ENCODE data around the gene DTX3L.

Gene DTX3L

DNA sequence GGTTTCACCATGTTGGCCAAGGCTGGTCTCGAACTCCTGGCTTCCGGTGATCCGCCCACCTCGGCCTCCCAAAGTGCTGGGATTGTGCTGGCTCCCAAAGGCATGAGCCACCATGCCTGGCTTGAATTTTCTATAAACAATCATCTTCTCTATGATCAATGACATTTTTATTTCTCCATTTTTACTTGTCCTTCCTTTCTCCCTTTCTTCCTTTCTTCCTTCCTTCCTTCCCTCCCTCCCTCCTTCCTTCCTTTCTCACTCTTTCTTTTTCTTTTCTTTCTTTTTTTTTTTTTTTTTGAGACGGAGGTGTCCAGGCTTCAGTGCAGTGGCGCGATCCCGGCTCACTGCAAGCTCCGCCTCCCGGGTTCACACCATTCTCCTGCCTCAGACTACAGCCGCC is 40.8 kb upstream of the DTX3L start:
- Histone ChIP-seq H3K79me2 (ENCODE audit: insufficient read depth, low read length) (no peaks in the 10 kb centered on the region), H2AFZ (ENCODE audit: low read depth, low read length, severe bottlenecking) (no peak overlapping the region), H3K27ac (ENCODE audit: low read depth, low read length) (no peak overlapping the region), H3F3A (ENCODE audit: insufficient read depth) (no peaks in the 10 kb centered on the region), H3K9me3 (ENCODE audit: insufficient read depth, low read length) (no peaks in the 10 kb centered on the region), H4K20me1 (ENCODE audit: low read depth, low read length) (no peaks in the 10 kb centered on the region), H3K4me3 (ENCODE audit: insufficient read depth, low read length, poor library complexity, severe bottlenecking) (no peak overlapping the region), H3K27me3 (ENCODE audit: low read length) (no peaks in the 10 kb centered on the region), H3K36me3 (ENCODE audit: low read length) (no peaks in the 10 kb centered on the region), H3K4me2 (ENCODE audit: low read depth, low read length, poor library complexity, severe bottlenecking) (no peak overlapping the region), H3K9ac (ENCODE audit: low read length) (no peak overlapping the region), H3K9me2 (replicated peaks; ENCODE audit: insufficient read depth, low read length) (no peaks in the 10 kb centered on the region)
- TF ChIP-seq, protein P1, sequence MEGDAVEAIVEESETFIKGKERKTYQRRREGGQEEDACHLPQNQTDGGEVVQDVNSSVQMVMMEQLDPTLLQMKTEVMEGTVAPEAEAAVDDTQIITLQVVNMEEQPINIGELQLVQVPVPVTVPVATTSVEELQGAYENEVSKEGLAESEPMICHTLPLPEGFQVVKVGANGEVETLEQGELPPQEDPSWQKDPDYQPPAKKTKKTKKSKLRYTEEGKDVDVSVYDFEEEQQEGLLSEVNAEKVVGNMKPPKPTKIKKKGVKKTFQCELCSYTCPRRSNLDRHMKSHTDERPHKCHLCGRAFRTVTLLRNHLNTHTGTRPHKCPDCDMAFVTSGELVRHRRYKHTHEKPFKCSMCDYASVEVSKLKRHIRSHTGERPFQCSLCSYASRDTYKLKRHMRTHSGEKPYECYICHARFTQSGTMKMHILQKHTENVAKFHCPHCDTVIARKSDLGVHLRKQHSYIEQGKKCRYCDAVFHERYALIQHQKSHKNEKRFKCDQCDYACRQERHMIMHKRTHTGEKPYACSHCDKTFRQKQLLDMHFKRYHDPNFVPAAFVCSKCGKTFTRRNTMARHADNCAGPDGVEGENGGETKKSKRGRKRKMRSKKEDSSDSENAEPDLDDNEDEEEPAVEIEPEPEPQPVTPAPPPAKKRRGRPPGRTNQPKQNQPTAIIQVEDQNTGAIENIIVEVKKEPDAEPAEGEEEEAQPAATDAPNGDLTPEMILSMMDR (IDR thresholded peaks at IDR 0.05; ENCODE audit: insufficient read depth, low read length, poor library complexity, severe bottlenecking): no peak
- TF ChIP-seq EZH2phosphoT487 (conservative IDR thresholded peaks at IDR 0.05; ENCODE audit: low read length): no peak

DNA sequence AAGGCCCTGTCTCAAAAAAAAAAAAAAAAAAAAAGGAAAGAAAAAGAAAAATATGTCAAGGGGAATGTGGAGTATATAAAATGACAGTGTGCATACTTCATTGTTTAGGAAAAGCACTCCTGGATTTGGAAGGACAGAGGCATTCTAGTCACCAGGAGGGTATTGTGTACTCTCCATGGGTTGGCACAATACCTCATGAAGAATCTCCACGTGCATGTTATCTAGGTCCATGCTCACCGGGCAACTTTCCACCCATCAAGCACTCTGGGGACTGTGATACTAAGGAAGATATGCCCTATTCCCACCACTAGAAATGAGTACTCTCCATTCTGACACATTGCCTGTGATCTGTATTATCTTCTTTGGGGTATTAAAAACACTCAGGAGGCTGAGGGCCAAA is 34.0 kb upstream of the DTX3L start:
- Histone ChIP-seq H3K27me3 (ENCODE audit: low read length) (no peaks in the 10 kb centered on the region), H3F3A (ENCODE audit: insufficient read depth) (no peaks in the 10 kb centered on the region), H3K27ac (ENCODE audit: low read depth, low read length) (no peak overlapping the region), H2AFZ (ENCODE audit: low read depth, low read length, severe bottlenecking) (no peak overlapping the region), H3K9me2 (replicated peaks; ENCODE audit: insufficient read depth, low read length) (no peaks in the 10 kb centered on the region), H3K9ac (ENCODE audit: low read length) (no peak overlapping the region), H4K20me1 (ENCODE audit: low read depth, low read length) (no peaks in the 10 kb centered on the region), H3K4me3 (ENCODE audit: insufficient read depth, low read length, poor library complexity, severe bottlenecking) (no peak overlapping the region), H3K36me3 (ENCODE audit: low read length) (no peaks in the 10 kb centered on the region), H3K79me2 (ENCODE audit: insufficient read depth, low read length) (no peaks in the 10 kb centered on the region), H3K4me2 (ENCODE audit: low read depth, low read length, poor library complexity, severe bottlenecking) (no peak overlapping the region), H3K9me3 (ENCODE audit: insufficient read depth, low read length) (no peaks in the 10 kb centered on the region)
- no peak for TF ChIP-seq EZH2phosphoT487 (conservative IDR thresholded peaks at IDR 0.05; ENCODE audit: low read length)
- TF ChIP-seq, protein P1 (IDR thresholded peaks at IDR 0.05; ENCODE audit: insufficient read depth, low read length, poor library complexity, severe bottlenecking): no peak

DNA sequence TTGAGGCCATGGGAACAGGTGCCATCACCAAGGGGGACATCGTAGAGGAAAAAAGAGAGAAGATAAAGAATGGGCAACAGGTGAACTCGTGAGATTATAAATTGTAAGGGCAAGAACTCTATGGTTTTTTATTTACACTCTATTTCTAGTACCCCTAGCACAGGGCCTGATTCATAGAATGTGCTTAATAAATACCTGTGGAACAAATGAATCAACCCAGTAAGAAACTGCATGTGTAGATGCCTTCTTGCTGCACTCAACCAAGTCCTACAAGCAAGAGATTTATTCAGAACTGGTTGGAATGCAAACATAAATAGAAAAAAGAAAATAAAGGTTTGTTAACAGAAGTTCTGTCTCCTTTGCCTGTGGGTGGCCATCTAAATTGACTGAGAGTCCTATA is 30.7 kb upstream of the DTX3L start:
- Histone ChIP-seq H3K79me2 (ENCODE audit: insufficient read depth, low read length) (no peaks in the 10 kb centered on the region), H3K9me3 (ENCODE audit: insufficient read depth, low read length) (no peaks in the 10 kb centered on the region), H3K9me2 (replicated peaks; ENCODE audit: insufficient read depth, low read length) (no peaks in the 10 kb centered on the region), H3K4me2 (ENCODE audit: low read depth, low read length, poor library complexity, severe bottlenecking) (no peak overlapping the region), H2AFZ (ENCODE audit: low read depth, low read length, severe bottlenecking) (no peak overlapping the region), H3K9ac (ENCODE audit: low read length) (no peak overlapping the region), H3K27ac (ENCODE audit: low read depth, low read length) (no peak overlapping the region), H3K27me3 (ENCODE audit: low read length) (no peaks in the 10 kb centered on the region), H3K4me3 (ENCODE audit: insufficient read depth, low read length, poor library complexity, severe bottlenecking) (no peak overlapping the region), H3K36me3 (ENCODE audit: low read length) (no peaks in the 10 kb centered on the region), H3F3A (ENCODE audit: insufficient read depth) (no peaks in the 10 kb centered on the region), H4K20me1 (ENCODE audit: low read depth, low read length) (no peaks in the 10 kb centered on the region)
- TF ChIP-seq, protein P1 (IDR thresholded peaks at IDR 0.05; ENCODE audit: insufficient read depth, low read length, poor library complexity, severe bottlenecking): no peak
- no peak for TF ChIP-seq EZH2phosphoT487 (conservative IDR thresholded peaks at IDR 0.05; ENCODE audit: low read length)
